SH-SY5Y (cell line): ENCODE measurements around the gene NR2F6.

ENCODE experiments used
- GATA2 ChIP-seq: IDR thresholded peaks from 2 replicates; pipeline ENCODE4 v1.6.1; 2011; ENCODE audit warnings: mild to moderate bottlenecking, low read depth, low read length
- GATA3 ChIP-seq: IDR thresholded peaks from 2 replicates; pipeline ENCODE4 v1.6.1; 2011; ENCODE audit warnings: low read depth, mild to moderate bottlenecking, low read length, moderate library complexity

GRCh38 chr19:17232258-17232657 lies 13.5 kb downstream of the NR2F6 start:
- TF ChIP-seq GATA2 (no peak), GATA3 (no peak)
